ENCODE measurements around the gene P3H2. TPM values are rescaled to one million over a fixed set of nuclear protein-coding genes. Genes with fewer than 3 reads are reported as not detected.

P3H2 gene
- total RNA-seq, 1 donor from 2014 or later = 61.9 TPM

- no peak for DNase-seq
Measured at GRCh38 chr3:189936201-189936945, 184.3 kb downstream of the P3H2 start.

GRCh38 chr3:189927975-189928895, 192.5 kb downstream of the P3H2 start:
- H3K27ac ChIP-seq = no peak overlapping the region
- H3K9me3 ChIP-seq = no peaks in the 10 kb centered on the region
- no peak overlapping the region for H3K4me3 ChIP-seq
- intact Hi-C loops (cut with DNase I) = no loop called here
- H3K4me1 ChIP-seq = no peaks in the 10 kb centered on the region
- H3K36me3 ChIP-seq = no peaks in the 10 kb centered on the region
- TF ChIP-seq CTCF (IDR thresholded peaks at IDR 0.05) = no peak
- ATAC-seq (no peak), DNase-seq (no peak)
- no peaks in the 10 kb centered on the region for H3K27me3 ChIP-seq (ENCODE audit: low read depth)

More at GRCh38 chr3:189936201-189936945, 184.3 kb downstream of the P3H2 start:
- Histone ChIP-seq H3K27ac (no peak overlapping the region), H3K36me3 (no peaks in the 10 kb centered on the region), H3K4me3 (no peak overlapping the region), H3K9me3 (no peaks in the 10 kb centered on the region), H3K27me3 (ENCODE audit: low read depth) (no peaks in the 10 kb centered on the region), H3K4me1 (no peaks in the 10 kb centered on the region)
- ATAC-seq = no peak
- no peak for TF ChIP-seq CTCF (IDR thresholded peaks at IDR 0.05)
- intact Hi-C loops (cut with DNase I) = no loop called here

- ATAC-seq (no peak), DNase-seq (no peak)
- Histone ChIP-seq H3K27ac (no peak overlapping the region), H3K4me3 (no peak overlapping the region), H3K27me3 (ENCODE audit: low read depth) (no peaks in the 10 kb centered on the region), H3K9me3 (no peaks in the 10 kb centered on the region), H3K36me3 (no peaks in the 10 kb centered on the region), H3K4me1 (no peaks in the 10 kb centered on the region)
- TF ChIP-seq CTCF (IDR thresholded peaks at IDR 0.05) = no peak
- intact Hi-C loops (cut with DNase I) = no loop called here
Measured at GRCh38 chr3:189921770-189922169, 198.9 kb downstream of the P3H2 start.

GRCh38 chr3:189914799-189915198, 205.9 kb downstream of the P3H2 start:
- Histone ChIP-seq H3K9me3 (no peaks in the 10 kb centered on the region), H3K4me3 (no peak overlapping the region), H3K27ac (no peak overlapping the region), H3K36me3 (no peaks in the 10 kb centered on the region), H3K4me1 (no peaks in the 10 kb centered on the region), H3K27me3 (ENCODE audit: low read depth) (no peaks in the 10 kb centered on the region)
- no peak for TF ChIP-seq CTCF (IDR thresholded peaks at IDR 0.05)
- intact Hi-C loops (cut with DNase I) = no loop called here
- ATAC-seq (peak in 1 of 2 donors; percentile 31), DNase-seq (no peak)

GRCh38 chr3:189911001-189911400, 209.7 kb downstream of the P3H2 start:
- no peaks in the 10 kb centered on the region for H3K36me3 ChIP-seq
- intact Hi-C loops (cut with DNase I) = no loop called here

More at GRCh38 chr3:189911001-189911400, 209.7 kb downstream of the P3H2 start:
- DNase-seq (no peak), ATAC-seq (no peak)
- no peak for TF ChIP-seq CTCF (IDR thresholded peaks at IDR 0.05)
- Histone ChIP-seq H3K4me1 (no peaks in the 10 kb centered on the region), H3K27me3 (ENCODE audit: low read depth) (no peaks in the 10 kb centered on the region), H3K27ac (no peak overlapping the region), H3K9me3 (no peaks in the 10 kb centered on the region), H3K4me3 (no peak overlapping the region)

All from lower lobe of right lung (tissue), 2 donors.